ENCODE results near the gene NGFR.

The NGFR gene

DNA sequence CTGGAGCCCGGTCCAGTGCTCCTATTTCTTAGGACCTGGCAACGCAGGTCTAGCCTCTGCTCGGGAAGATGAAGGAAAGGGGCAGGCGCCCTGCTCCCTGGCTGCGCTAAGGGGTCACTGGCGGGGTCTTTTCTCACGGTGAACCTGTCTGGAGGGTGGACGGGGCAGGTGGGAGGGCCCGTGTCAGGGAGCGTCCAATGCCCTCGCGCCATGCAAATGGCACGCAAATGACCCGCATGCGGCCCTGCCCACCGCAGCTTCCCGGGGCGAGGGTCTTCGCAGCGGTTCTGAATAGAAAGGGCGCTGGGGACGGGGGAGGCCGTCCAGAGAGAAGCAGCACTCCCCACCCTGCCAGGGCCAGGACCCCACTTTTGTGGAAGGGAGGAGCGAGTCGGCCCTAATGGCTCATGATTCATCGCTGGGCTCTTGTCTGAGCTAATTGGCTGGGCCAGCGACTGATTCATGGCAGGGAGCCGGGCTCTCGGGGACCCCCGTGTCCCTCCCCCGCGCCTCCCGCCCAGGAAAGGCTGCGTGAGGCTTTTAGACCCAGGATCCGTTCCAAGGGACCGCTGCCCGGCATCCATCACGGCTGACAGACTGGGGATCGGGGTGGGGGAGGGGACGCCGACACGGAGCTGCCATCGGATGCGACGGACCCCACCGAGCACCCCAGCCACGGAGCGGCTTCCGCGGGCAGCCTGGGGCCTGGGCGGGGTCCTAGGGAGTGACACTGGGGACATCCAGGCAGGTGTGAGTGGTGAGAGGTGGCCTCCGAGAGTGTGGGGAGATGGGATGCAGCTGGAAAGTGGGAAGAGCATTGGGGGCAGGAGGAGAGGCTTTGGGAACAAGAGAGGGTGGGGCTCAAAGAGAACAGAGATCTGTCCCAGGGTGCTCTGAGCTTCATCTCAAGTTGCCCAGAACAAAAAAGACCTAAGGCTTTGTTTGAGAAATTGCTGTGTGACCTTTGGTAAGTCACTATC lies 25.0 kb upstream of the NGFR start:
- DNase-seq: no peak

GRCh38 chr17:49471089-49471683 lies 23.9 kb upstream of the NGFR start:
- no peak for DNase-seq

DNA sequence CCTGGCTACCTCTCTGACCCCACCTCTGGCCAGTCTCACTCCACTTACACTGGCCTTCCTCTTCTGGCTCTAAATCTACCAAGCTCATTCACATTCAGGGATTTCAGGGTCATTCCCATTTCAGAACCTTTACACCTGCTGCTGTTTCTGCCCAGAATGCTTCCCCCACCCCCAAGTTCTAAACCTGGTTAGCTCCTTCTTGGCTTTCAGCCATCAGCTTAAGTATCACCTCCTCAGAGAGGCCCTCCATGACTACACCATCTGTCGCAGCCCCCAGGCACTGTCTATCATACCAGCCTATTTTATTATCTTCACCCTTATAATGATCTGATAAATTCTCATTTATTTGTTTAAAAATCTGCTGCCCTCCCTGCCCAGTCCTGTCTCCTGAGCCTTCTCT lies 23.3 kb upstream of the NGFR start:
- DNase-seq: no peak

GRCh38 chr17:49472527-49472926 lies 22.6 kb upstream of the NGFR start:
- no peak for DNase-seq

GRCh38 chr17:49473900-49474751 lies 21.0 kb upstream of the NGFR start:
- DNase-seq: no peak

- DNase-seq: no peak
These were observed 17.4 kb upstream of the NGFR start for GRCh38 chr17:49477709-49478108.

GRCh38 chr17:49480836-49481615 lies 14.1 kb upstream of the NGFR start:
- peak; percentile 14 for DNase-seq

GRCh38 chr17:49482144-49482817 lies 12.8 kb upstream of the NGFR start:
- DNase-seq: peak; percentile 49

DNA sequence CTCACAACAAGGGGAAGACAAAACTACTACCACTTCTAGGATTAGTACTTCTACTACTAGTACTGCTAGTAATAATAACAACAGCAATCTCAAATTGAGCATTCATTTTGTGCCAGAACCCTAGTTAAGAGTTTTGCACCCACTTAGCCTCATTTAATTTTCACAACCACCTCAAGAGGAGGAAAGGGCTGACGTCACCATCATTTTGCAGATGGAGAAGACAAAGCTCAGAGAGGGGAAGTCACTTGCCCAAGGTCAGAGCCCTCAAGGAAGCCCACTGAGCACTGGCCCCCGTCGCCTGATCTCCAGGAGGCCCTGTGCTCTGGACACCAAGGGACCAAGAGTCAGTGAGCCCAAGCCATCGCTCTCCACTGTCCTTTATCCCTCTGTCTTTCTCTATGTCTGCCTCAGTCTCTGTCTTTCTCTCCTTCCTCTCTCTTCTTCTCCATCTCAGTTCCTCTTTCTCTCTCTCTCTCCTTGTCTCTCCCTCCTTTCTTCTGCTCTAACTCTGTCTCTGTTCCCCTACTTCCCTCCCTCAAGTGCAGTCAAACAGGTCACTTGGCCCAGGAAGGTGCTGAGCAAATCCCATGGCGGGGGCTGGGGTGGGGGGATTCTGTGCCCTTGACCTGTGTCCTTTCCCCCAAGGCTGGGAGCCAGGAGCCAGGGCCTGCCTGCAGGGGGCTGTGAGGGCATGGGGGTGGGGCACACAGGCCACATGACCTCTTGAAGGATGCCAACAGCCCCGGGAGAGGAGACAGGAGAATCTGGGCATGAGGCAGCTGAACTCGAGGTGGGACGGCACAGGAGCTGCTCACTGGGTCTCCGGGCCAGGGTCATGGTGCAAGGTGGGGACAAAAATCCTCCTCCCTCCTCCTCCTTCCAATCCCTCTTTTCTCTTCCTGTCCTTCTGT lies 11.2 kb upstream of the NGFR start:
- no peak for DNase-seq

- DNase-seq: no peak
These were observed 10.5 kb upstream of the NGFR start for GRCh38 chr17:49484588-49484987.

- peak; percentile 32 for DNase-seq
These were observed 9.0 kb upstream of the NGFR start for GRCh38 chr17:49486012-49486641.

DNA sequence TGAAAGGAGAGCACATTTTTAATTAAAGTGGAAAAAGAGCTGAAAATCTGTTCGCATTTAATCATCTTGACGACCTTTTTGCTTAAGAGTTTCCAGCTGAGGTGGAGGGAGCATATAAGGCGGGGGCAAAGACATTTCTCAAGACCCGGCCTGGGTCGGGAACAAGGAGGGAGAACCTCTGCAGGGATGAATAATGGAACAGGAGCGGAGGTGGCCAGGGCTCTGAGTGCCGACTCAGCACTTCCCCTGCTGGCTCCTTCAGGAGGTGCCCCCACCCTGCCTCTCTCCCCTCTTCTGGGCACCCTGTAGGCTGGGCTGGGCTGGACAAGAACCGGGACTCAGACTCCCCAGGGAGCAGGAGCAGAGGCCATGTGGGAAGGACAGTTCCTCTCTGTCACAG lies 7.9 kb upstream of the NGFR start:
- no peak for DNase-seq

DNA sequence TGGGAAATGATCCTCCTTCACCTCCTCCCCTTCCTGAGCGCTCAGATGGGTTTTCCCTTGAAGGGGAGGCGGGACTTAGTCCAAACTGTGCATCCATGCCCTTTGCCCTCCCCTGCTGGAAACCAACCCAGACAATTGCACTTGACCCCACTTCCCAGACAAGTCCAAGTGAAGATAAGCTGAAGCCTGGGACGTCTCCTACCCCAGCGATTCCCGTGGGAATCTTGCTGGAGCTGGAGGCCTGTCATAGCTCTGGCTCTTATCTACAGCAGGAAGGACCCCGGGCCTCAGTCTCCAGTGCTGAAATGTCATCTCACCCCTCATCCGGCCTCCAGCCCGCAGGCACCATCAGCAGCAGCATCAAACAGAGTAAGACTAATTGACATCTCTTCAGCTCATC lies 6.5 kb upstream of the NGFR start:
- no peak for DNase-seq

- no peak for DNase-seq
These were observed 5.7 kb upstream of the NGFR start for GRCh38 chr17:49489348-49489747.

DNA sequence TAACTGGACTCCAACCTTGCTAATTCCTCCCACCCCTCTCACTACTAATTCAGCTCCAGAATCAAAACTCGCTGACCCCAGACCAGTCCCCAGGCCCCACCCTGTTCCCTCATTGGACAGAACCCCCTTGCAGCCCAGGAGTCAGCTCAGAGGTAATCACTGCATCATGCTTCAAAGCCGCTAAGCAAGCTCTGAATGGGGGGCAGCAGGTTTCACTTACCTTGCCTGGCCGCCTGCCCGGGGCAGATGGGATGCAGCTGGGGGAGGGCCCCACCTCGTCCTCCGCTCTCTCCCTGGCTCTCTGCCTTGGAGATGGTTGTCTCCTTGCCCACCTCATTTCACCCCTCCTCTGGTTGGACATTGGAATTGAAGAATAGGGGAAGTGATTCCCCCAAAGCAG lies 4.8 kb upstream of the NGFR start:
- no peak for DNase-seq

DNA sequence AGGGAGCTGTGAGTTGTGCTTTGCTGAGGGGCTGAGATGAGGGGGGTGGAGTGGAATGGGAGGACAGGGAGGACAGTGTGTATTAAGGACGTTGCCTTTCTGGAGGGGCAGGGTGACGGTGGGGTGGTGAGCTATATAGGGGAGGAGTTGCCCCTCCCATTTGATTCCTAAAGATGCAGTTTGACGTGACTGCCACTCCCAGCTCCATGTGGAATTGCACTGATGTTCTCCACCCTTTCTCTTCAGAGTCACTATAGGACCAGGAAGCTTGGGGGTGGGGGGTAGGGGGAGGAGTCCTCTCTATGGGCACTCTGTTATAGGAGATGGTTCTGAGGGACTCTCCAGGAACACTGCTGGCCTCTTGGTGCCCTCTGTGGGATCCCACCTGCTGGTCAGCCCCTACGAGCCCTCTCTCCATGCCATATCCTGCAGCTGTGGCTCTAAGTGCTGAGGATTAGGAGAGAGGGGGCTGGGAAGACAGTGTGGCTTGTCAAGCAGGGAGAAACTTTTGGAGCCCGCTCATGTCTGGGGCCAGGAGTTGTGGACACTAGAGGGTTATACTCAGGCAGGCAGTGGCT lies 3.8 kb upstream of the NGFR start:
- DNase-seq: no peak

DNA sequence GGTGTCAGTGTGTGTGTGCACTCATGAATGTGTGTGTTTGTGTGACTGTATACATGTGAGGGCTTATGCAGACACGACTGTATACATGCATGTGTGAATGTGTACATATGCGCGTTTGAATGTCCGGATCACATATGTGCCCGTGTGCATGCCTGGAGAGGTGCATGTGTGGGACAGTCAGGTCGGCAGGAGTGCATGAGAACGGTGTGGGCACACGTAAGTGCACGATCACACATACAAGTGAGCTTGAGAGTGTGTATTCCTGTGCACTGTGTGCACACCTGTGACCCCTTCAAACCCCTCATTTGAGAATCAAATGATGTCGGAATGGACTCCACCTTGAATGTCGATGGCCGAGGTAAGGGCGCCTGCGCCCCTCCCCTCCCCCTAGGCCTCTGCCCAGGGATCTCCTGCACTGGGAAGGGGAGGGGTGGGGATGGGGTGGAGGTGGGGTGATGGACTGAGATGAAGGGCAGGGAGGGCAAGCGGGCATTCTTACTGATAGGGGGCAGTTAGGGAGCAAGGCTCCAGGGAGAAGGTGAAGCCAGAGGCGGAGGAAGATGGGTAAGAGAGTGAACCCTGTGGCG lies 601 bp upstream of the NGFR start:
- no peak for DNase-seq

- DNase-seq: no peak
These were observed 719 bp downstream of the NGFR start for GRCh38 chr17:49495842-49496182.

GRCh38 chr17:49496183-49496866 lies 1.2 kb downstream of the NGFR start:
- peak; percentile 40 for DNase-seq

All from OCI-M1 (cell line).